Breast epithelium (tissue), 4 donors: ENCODE data around the gene MINAR1. TPM values are rescaled to one million over a fixed set of nuclear protein-coding genes. Genes with fewer than 3 reads are reported as not detected.

Experiments
- DNase-seq, 2 donors: peaks; one replicate each; pipeline ENCODE4 v3.0.0-alpha.2; 2019; ENCODE audit warnings: low spot score in 2 of 2
- H3K27ac ChIP-seq, 2 donors: fragments of 200-600 bp; sonication (generic) in 1 of 2; one replicate each; pipeline ENCODE4 v1.5.1; 2016 to 2019; ENCODE audit warnings: mild to moderate bottlenecking in 1 of 2
- H3K27me3 ChIP-seq, 2 donors: fragments of 200-600 bp; sonication (generic) in 1 of 2; one replicate each; pipeline versions ENCODE4 v1.5.1 to v1.6.0; 2017 to 2019; ENCODE audit warnings: control low read depth in 1 of 2, mild to moderate bottlenecking in 1 of 2
- H3K36me3 ChIP-seq: fragments of 200-600 bp; one replicate; pipeline ENCODE4 v1.5.1; 2019
- H3K4me1 ChIP-seq, 2 donors: fragments of 200-600 bp; sonication (generic); one replicate each; pipeline ENCODE4 v1.5.1; 2016 to 2019; ENCODE audit warnings: control low read depth in 1 of 2
- H3K4me3 ChIP-seq, 3 donors: fragments of 200-600 bp; sonication (generic); 1 replicate in 2 of 3; 2 replicates in 1 of 3; pipeline ENCODE4 v1.5.1; 2016 to 2019; ENCODE audit warnings: mild to moderate bottlenecking in 3 of 3, moderate library complexity in 2 of 3
- H3K9me3 ChIP-seq, 2 donors: fragments of 200-600 bp; sonication (generic) in 1 of 2; one replicate each; pipeline ENCODE4 v1.5.1; 2016 to 2019; ENCODE audit warnings: control low read depth in 1 of 2
- CTCF ChIP-seq, 3 donors: fragments of 450-650 bp; IDR thresholded peaks; one replicate each; pipeline ENCODE4 v1.5.1; 2016 to 2017; ENCODE audit warnings: antibody characterized with exemption in 3 of 3, mild to moderate bottlenecking in 3 of 3, moderate library complexity in 3 of 3
- POLR2A ChIP-seq: fragments of 450-650 bp; IDR thresholded peaks from one replicate; pipeline ENCODE4 v1.6.1; 2016; ENCODE audit warnings: antibody characterized with exemption, mild to moderate bottlenecking, moderate library complexity
- POLR2AphosphoS5 ChIP-seq, 3 donors: sonication (generic); formaldehyde crosslinking; IDR thresholded peaks; one replicate each; pipeline ENCODE4 v1.6.1; 2017; ENCODE audit warnings: antibody characterized with exemption in 3 of 3
- intact Hi-C: fragments of 100-400 bp; cut with DNase I; formaldehyde crosslinking; loops from one replicate; pipeline ENCODE4 v1.15.1; 2023; ENCODE audit warnings: low total_unique reads
- total RNA-seq, 3 donors: library from RNA; depleted of rRNA; stranded (reverse); fragments of >200 nt; gene quantifications; one replicate each; pipeline ENCODE4 v1.1.0, GENCODE V29; 2016

The MINAR1 gene
- total RNA-seq, 3 donors from 2014 or later = 0.16 to 1.0 (median 0.66) TPM

- no peaks in the 10 kb centered on the region for H3K9me3 ChIP-seq
- no peaks in the 10 kb centered on the region for H3K36me3 ChIP-seq
- intact Hi-C loops = loop anchor here (5.0 kb wide), 1 partner anchor 187 kb away; no protein-coding TSS in a partner anchor
- TF ChIP-seq CTCF (IDR thresholded peaks at IDR 0.05) = no peak
- TF ChIP-seq POLR2A = no peak
- TF ChIP-seq POLR2AphosphoS5 (IDR thresholded peaks at IDR 0.05) = no peak
- no peak overlapping the region for H3K27ac ChIP-seq
- H3K4me3 ChIP-seq = no peak overlapping the region
- H3K4me1 ChIP-seq = no peaks in the 10 kb centered on the region
- peaks cover 0 to 2% of the 10 kb centered on the region in 2 donors for H3K27me3 ChIP-seq
- DNase-seq = no peak
Measured at GRCh38 chr15:79455361-79455760, 23.2 kb downstream of the MINAR1 start.

GRCh38 chr15:79455943-79456342, 23.8 kb downstream of the MINAR1 start:
- Histone ChIP-seq H3K36me3 (no peaks in the 10 kb centered on the region), H3K27me3 (no peaks in the 10 kb centered on the region), H3K4me1 (no peaks in the 10 kb centered on the region), H3K27ac (no peak overlapping the region), H3K4me3 (no peak overlapping the region), H3K9me3 (no peaks in the 10 kb centered on the region)
- no peak for TF ChIP-seq POLR2A
- intact Hi-C loops = loop anchor here (5.0 kb wide), 1 partner anchor 186 kb away; no protein-coding TSS in a partner anchor
- no peak for DNase-seq

- Histone ChIP-seq H3K27ac (no peak overlapping the region), H3K9me3 (no peaks in the 10 kb centered on the region), H3K4me3 (no peak overlapping the region), H3K27me3 (no peaks in the 10 kb centered on the region), H3K4me1 (no peaks in the 10 kb centered on the region), H3K36me3 (no peaks in the 10 kb centered on the region)
- TF ChIP-seq POLR2A (no peak), POLR2AphosphoS5 (IDR thresholded peaks at IDR 0.05) (no peak), CTCF (IDR thresholded peaks at IDR 0.05) (no peak)
- DNase-seq = no peak
- intact Hi-C loops = loop anchor here (5.0 kb wide), 1 partner anchor 184 kb away; no protein-coding TSS in a partner anchor
Measured at GRCh38 chr15:79458491-79458890, 26.4 kb downstream of the MINAR1 start.

- H3K36me3 ChIP-seq = no peaks in the 10 kb centered on the region
- no peaks in the 10 kb centered on the region for H3K4me1 ChIP-seq
- no peaks in the 10 kb centered on the region for H3K9me3 ChIP-seq
- TF ChIP-seq POLR2A = no peak
- no peak for TF ChIP-seq CTCF (IDR thresholded peaks at IDR 0.05)
- TF ChIP-seq POLR2AphosphoS5 (IDR thresholded peaks at IDR 0.05) = no peak
- H3K4me3 ChIP-seq = no peak overlapping the region
- no peak for DNase-seq
- intact Hi-C loops = loop anchor here (5.0 kb wide), 1 partner anchor 183 kb away; no protein-coding TSS in a partner anchor
- no peak overlapping the region for H3K27ac ChIP-seq
- H3K27me3 ChIP-seq = no peaks in the 10 kb centered on the region
Measured at GRCh38 chr15:79459666-79460065, 27.5 kb downstream of the MINAR1 start.

GRCh38 chr15:79463043-79463780, 31.1 kb downstream of the MINAR1 start:
- intact Hi-C loops = no loop called here
- no peaks in the 10 kb centered on the region for H3K4me1 ChIP-seq
- H3K27me3 ChIP-seq = no peaks in the 10 kb centered on the region
- TF ChIP-seq POLR2AphosphoS5 (IDR thresholded peaks at IDR 0.05) (no peak), POLR2A (no peak), CTCF (IDR thresholded peaks at IDR 0.05) (no peak)
- DNase-seq = no peak
- H3K9me3 ChIP-seq = no peaks in the 10 kb centered on the region
- H3K4me3 ChIP-seq = no peak overlapping the region
- H3K27ac ChIP-seq = no peak overlapping the region
- H3K36me3 ChIP-seq = no peaks in the 10 kb centered on the region
